K562 (cell line): ENCODE data around the gene GMDS. TPM values are rescaled to one million over a fixed set of nuclear protein-coding genes. Genes with fewer than 3 reads are reported as not detected.

Experiments
- ATAC-seq: fragments of 200-7000 bp; cut with Tn5 transposase; 3 replicates; pipeline ENCODE4 v1.9.1; 2020; ENCODE audit warnings: moderate library complexity
- BruUV-seq: library from RNA; stranded (reverse); fragments of 400-500 nt; replicated peaks from 2 replicates; lab custom pipeline; 2021; lab: Mats Ljungman, UMichigan
- CTCF ChIA-PET: fragments of 300-600 bp; formaldehyde crosslinking; extraction: SDS; loops from one replicate; lab custom pipeline; 2021; ENCODE audit warnings: low intra/inter-chr PET ratio; lab: Yijun Ruan, JAX
- POLR2A ChIA-PET: fragments of 300-600, 350-650 bp; sonication (Branson Sonifier 250); formaldehyde crosslinking; extraction: SDS; loops from one replicate; lab custom pipeline; 2021; ENCODE audit warnings: antibody characterized with exemption, inconsistent platforms; lab: Yijun Ruan, JAX
- DNase-seq, 4 experiments: peaks; one replicate each; pipeline versions ENCODE4 v3.0.0 to v3.0.0-alpha.2; 2011 to 2018; ENCODE audit warnings: low spot score in 3 of 4, mixed read lengths in 3 of 4; ENCODE audit errors: extremely low read depth in 1 of 4
- FAIRE-seq: peaks from 2 replicates; lab custom pipeline; 2011; peaks lifted over from hg19 to GRCh38; lab: Jason Lieb, UNC
- H2AFZ ChIP-seq: 2 replicates; pipeline ENCODE4 v1.6.0; 2011; ENCODE audit warnings: low read depth, low read length, control low read depth, inconsistent platforms
- H3K27ac ChIP-seq: fragments of 200-600 bp; 3 replicates; pipeline ENCODE4 v1.8.0; 2011; ENCODE audit warnings: low read depth, mild to moderate bottlenecking, control low read depth, inconsistent platforms, low read length, moderate library complexity, mixed read lengths; ENCODE audit errors: extremely low read depth
- H3K27me3 ChIP-seq, 2 experiments: fragments of 300-600 bp in 1 of 2; 2 replicates in 1 of 2; 3 replicates in 1 of 2; pipeline versions ENCODE4 v1.6.0 to v1.8.0; 2011; ENCODE audit warnings: inconsistent platforms in 2 of 2, low read length in 2 of 2, mild to moderate bottlenecking in 1 of 2, mixed read lengths in 1 of 2, moderate library complexity in 1 of 2; ENCODE audit not compliant: control insufficient read depth in 2 of 2, insufficient read depth in 2 of 2
- H3K36me3 ChIP-seq: fragments of 300-600 bp; 3 replicates; pipeline ENCODE4 v1.8.0; 2011; ENCODE audit warnings: mild to moderate bottlenecking, low read length, inconsistent platforms; ENCODE audit not compliant: control insufficient read depth, insufficient read depth
- H3K4me1 ChIP-seq, 2 experiments: fragments of 200-600 bp in 1 of 2; replicated peaks in 1 of 2; 2 replicates in 1 of 2; 3 replicates in 1 of 2; pipeline versions ENCODE4 v1.5.1 to v1.8.0; 2011; ENCODE audit warnings: inconsistent platforms in 2 of 2, low read length in 2 of 2, mild to moderate bottlenecking in 1 of 2, mixed read lengths in 1 of 2, moderate library complexity in 1 of 2; ENCODE audit not compliant: control insufficient read depth in 2 of 2, insufficient read depth in 2 of 2
- H3K4me2 ChIP-seq: 2 replicates; pipeline ENCODE4 v1.6.1; 2011; ENCODE audit warnings: low read length, control low read depth, inconsistent platforms, mixed read lengths; ENCODE audit not compliant: insufficient read depth
- H3K4me3 ChIP-seq: fragments of 200-600 bp; sonication (generic), shearing (Covaris generic); 2 replicates; pipeline ENCODE4 v1.5.1; 2016; ENCODE audit warnings: control low read depth, inconsistent platforms
- H3K79me2 ChIP-seq: fragments of 200-600 bp; 3 replicates; pipeline ENCODE4 v1.8.0; 2011; ENCODE audit warnings: low read length, inconsistent platforms; ENCODE audit not compliant: control insufficient read depth, insufficient read depth
- H3K9ac ChIP-seq, 2 experiments: 2 replicates each; pipeline versions ENCODE4 v1.6.0 to v1.6.1; 2011; ENCODE audit warnings: low read depth in 2 of 2, low read length in 2 of 2, control low read depth in 1 of 2, inconsistent platforms in 1 of 2, mild to moderate bottlenecking in 1 of 2, mixed read lengths in 1 of 2; ENCODE audit not compliant: insufficient read depth in 1 of 2
- H3K9me1 ChIP-seq: one replicate; pipeline ENCODE4 v1.6.0; 2011; ENCODE audit warnings: inconsistent platforms, mild to moderate bottlenecking, low read length, moderate library complexity; ENCODE audit not compliant: control insufficient read depth, insufficient read depth
- H3K9me3 ChIP-seq: replicated peaks from 2 replicates; pipeline ENCODE4 v1.5.1; 2011; ENCODE audit warnings: low read depth, low read length, inconsistent platforms; ENCODE audit not compliant: control insufficient read depth, insufficient read depth
- H4K20me1 ChIP-seq: replicated peaks from 2 replicates; pipeline ENCODE4 v1.6.1; 2011; ENCODE audit warnings: low read length, inconsistent platforms, mixed read lengths; ENCODE audit not compliant: control insufficient read depth, insufficient read depth
- ASH1L ChIP-seq: fragments of 450-650 bp; IDR thresholded peaks from 2 replicates; pipeline ENCODE4 v1.6.1; 2018; ENCODE audit warnings: borderline replicate concordance, mild to moderate bottlenecking, low read depth; ENCODE audit not compliant: partially characterized antibody
- MEIS2 ChIP-seq: fragments of 450-650 bp; IDR thresholded peaks from 2 replicates; pipeline ENCODE4 v1.6.1; 2014; ENCODE audit warnings: mild to moderate bottlenecking; ENCODE audit not compliant: partially characterized antibody
- NCOA2 ChIP-seq, 2 experiments: fragments of 450-650 bp; IDR thresholded peaks; 2 replicates each; pipeline ENCODE4 v1.6.1; 2018; ENCODE audit warnings: mild to moderate bottlenecking in 2 of 2, moderate library complexity in 1 of 2; ENCODE audit not compliant: partially characterized antibody in 2 of 2
- PCBP1 ChIP-seq: fragments of 200-400 bp; formaldehyde crosslinking; IDR thresholded peaks from 2 replicates; pipeline ENCODE4 v1.6.1; 2018; ENCODE audit warnings: mild to moderate bottlenecking, low read depth, low read length; ENCODE audit not compliant: poor library complexity, severe bottlenecking
- PTTG1 ChIP-seq: fragments of 450-650 bp; IDR thresholded peaks from 2 replicates; pipeline ENCODE4 v1.6.1; 2016; ENCODE audit warnings: low read depth, mild to moderate bottlenecking, missing genetic modification characterization, missing compliant biosample characterization
- RHOXF2B ChIP-seq: fragments of 250-450 bp; sonication (Bioruptor Pico); conservative IDR thresholded peaks from 2 replicates; pipeline ENCODE4 v1.5.1; 2021
- SIN3A ChIP-seq, 2 experiments: fragments of 150-350 bp in 1 of 2; IDR thresholded peaks; 2 replicates each; pipeline ENCODE4 v1.6.1; 2011 to 2016; ENCODE audit warnings: borderline replicate concordance in 2 of 2, low read depth in 2 of 2, low read length in 2 of 2, mild to moderate bottlenecking in 2 of 2, moderate library complexity in 2 of 2; ENCODE audit not compliant: control insufficient read depth in 1 of 2
- ZKSCAN1 ChIP-seq: fragments of 150-350 bp; IDR thresholded peaks from 2 replicates; pipeline ENCODE4 v1.6.1; 2016; ENCODE audit warnings: low read depth, low read length
- WGBS: fragments of 100-300 bp; shearing (Covaris generic); methylation state at CpG from one replicate; pipeline ENCODE4 v1.1.6; 2016; ENCODE audit warnings: low coverage, mixed read lengths; ENCODE audit not compliant: insufficient coverage; ENCODE audit errors: missing lambda C conversion rate; 5-methylcytosine and 5-hydroxymethylcytosine counted together
- in situ Hi-C: fragments of 300-500 bp; cut with MboI; formaldehyde crosslinking; loops from 4 replicates; pipeline ENCODE4 v1.15.0; 2018; ENCODE audit warnings: inconsistent platforms, mixed read lengths
- intact Hi-C: fragments of 100-400 bp; cut with micrococcal nuclease; formaldehyde crosslinking; loops from 2 replicates; pipeline ENCODE4 v1.14.2; 2022
- polyA plus RNA-seq, 8 experiments: library from polyadenylated mRNA; depleted of rRNA in 4 of 8; stranded (reverse) in 5 of 8; unstranded in 3 of 8; fragments of >200 nt; fragmentation: Nextera tagmentation in 2 of 8; fragmentation: Illumina TruSeq in 1 of 8; extraction: Ambion mirVana in 2 of 8; extraction: Trizol in 1 of 8; gene quantifications; 2 replicates each; pipeline versions ENCODE4 v1.2.1 to v1.2.3, GENCODE V29; 2011 to 2014; ENCODE audit warnings: inconsistent platforms in 1 of 8, missing spikeins in 1 of 8
- total RNA-seq, 7 experiments: library from RNA; depleted of rRNA in 6 of 7; stranded (reverse); fragments of >200 nt in 6 of 7; fragmentation: Illumina TruSeq in 2 of 7; extraction: Trizol in 2 of 7; gene quantifications; 2 replicates each; pipeline versions ENCODE4 v1.2.1 to v1.2.3, GENCODE V29; 2011 to 2021; ENCODE audit warnings: low replicate concordance in 1 of 7

The GMDS gene
- total and polyA plus RNA-seq, 9 of the 15 experiments (the other 6 are each of a cell fraction or from before 2014, with no cell fraction given) = 0.48 to 31.8 (median 13.4) TPM

DNA sequence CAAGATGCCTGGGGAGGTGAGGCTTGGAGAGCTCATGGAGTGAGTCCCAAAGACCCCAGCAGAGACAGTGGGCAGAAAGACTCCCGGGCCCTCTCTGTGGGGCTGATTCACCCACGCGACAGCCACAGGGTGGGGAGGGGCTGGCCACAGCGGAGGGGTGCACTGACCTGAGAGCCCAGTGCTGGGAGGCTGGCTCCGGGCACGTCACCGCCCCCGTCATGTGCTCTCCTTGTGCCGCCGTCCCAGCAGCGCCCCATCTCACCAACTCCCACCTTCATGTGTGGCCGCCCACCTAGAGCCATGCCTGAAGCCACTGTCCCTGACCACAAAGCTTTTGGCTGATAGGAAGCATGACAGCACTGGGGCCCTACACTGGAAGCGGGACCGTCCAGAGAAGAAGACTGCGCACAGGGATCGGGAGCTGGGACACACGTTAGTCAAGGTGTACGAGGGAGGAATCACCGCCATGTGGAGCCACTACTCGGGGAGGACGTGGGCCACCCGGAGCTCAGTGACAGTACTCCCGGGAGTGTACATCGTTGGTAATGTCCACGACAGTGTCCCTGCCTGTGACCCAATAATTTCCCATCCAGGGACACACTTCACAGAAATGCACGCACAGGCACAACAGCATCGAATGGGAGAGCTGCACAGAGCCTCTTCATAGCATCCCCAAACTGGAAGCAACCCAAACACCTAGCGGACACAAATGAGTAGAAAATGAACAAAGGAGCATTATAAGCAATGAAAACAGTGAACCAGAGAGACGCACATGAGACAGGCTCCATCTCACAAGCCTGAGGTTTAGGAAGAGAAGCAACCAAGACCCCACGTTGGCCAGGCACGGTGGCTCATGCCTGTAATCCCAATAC lies 664.0 kb downstream of the GMDS start:
- TF ChIP-seq ZKSCAN1 = no peak
- TF ChIP-seq, all 486 proteins: peak for 0
- Histone ChIP-seq H3K79me2 (no peaks in the 10 kb centered on the region), H3K9ac (no peak overlapping the region), H4K20me1 (no peaks in the 10 kb centered on the region), H3K9me3 (no peaks in the 10 kb centered on the region), H3K9me1 (no peaks in the 10 kb centered on the region), H3K27me3 (peaks cover 43 to 73% of the 10 kb centered on the region in 2 experiments), H2AFZ (no peak overlapping the region), H3K4me1 (no peaks in the 10 kb centered on the region), H3K4me3 (no peak overlapping the region), H3K27ac (no peak overlapping the region), H3K36me3 (no peaks in the 10 kb centered on the region), H3K4me2 (no peak overlapping the region)
- POLR2A ChIA-PET = interaction anchor here (0.9 kb wide), 1 partner anchor 11 kb away, joined by 3 read pairs; no protein-coding TSS in a partner anchor
- in situ Hi-C loops (no loop called here), intact Hi-C loops (no loop called here)
- under 1% methylated on average over 31 of the region's 31 CpGs for WGBS
- CTCF ChIA-PET = no interaction called here
- DNase-seq (no peak), FAIRE-seq (no peak), ATAC-seq (no peak)
- BruUV-seq = no TSS peak

DNA sequence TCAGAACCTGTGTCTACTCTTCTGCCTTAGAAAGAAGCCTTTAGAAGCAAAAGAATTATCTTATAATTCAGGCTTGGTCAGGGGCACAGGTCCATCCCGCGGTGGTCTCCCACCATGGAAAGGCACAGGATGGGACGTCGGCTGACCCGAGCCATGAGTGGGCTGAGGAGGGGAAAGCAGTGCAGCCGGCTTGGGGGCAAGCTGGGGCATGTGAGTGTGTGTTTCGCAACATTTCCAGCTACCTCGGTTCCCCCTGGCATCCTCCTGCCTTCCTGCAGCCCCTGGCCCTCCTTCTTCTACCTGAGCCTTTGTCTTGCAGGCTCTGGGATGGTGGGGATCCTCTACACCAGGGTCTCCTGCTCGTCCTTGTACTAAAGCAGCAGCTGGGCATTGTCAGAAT lies 664.8 kb downstream of the GMDS start:
- no peaks in the 10 kb centered on the region for H3K36me3 ChIP-seq
- no peak overlapping the region for H3K4me3 ChIP-seq
- DNase-seq (no peak), FAIRE-seq (no peak), ATAC-seq (no peak)
- no peaks in the 10 kb centered on the region for H4K20me1 ChIP-seq
- no peak overlapping the region for H2AFZ ChIP-seq
- H3K27ac ChIP-seq = no peak overlapping the region
- CTCF ChIA-PET = no interaction called here
- TF ChIP-seq MEIS2 = no peak
- no peak for TF ChIP-seq ASH1L
- TF ChIP-seq RHOXF2B (CRISPR knock-in tag) = no peak
- TF ChIP-seq PTTG1 = no peak
- no peak for TF ChIP-seq NCOA2 (IDR thresholded peaks at IDR 0.05; ENCODE audit: partially characterized antibody in 2 of 2)
- TF ChIP-seq SIN3A (IDR thresholded peaks at IDR 0.05; ENCODE audit: borderline replicate concordance in 2 of 2, control insufficient read depth in 1 of 2, low read depth in 2 of 2, low read length in 2 of 2) = no peak
- no peak for TF ChIP-seq PCBP1
- H3K27me3 ChIP-seq = peaks cover 41 to 73% of the 10 kb centered on the region in 2 experiments
- no peaks in the 10 kb centered on the region for H3K4me1 ChIP-seq
- POLR2A ChIA-PET = interaction anchor here (0.6 kb wide), 1 partner anchor 363 kb away, joined by 3 read pairs; no protein-coding TSS in a partner anchor
- WGBS = under 1% methylated on average over 9 of the region's 9 CpGs
- H3K9ac ChIP-seq = no peak overlapping the region
- in situ Hi-C loops = no loop called here
- no peaks in the 10 kb centered on the region for H3K9me1 ChIP-seq
- no TSS peak for BruUV-seq
- no peak overlapping the region for H3K4me2 ChIP-seq
- intact Hi-C loops = no loop called here
- no peaks in the 10 kb centered on the region for H3K9me3 ChIP-seq
- H3K79me2 ChIP-seq = no peaks in the 10 kb centered on the region
